ENCODE data around the gene SUSD6.

The SUSD6 gene

GRCh38 chr14:69652942-69653684 is 41.7 kb downstream of the SUSD6 start:
- no peak for DNase-seq

- DNase-seq, result no peak
Observed at GRCh38 chr14:69654116-69654515, 42.7 kb downstream of the SUSD6 start.

GRCh38 chr14:69657950-69658355 is 46.6 kb downstream of the SUSD6 start:
- peak; percentile 79 for DNase-seq

GRCh38 chr14:69658664-69659261 is 47.4 kb downstream of the SUSD6 start:
- DNase-seq, result peak; percentile 36

- no peak for DNase-seq
Observed at GRCh38 chr14:69660344-69661193, 49.2 kb downstream of the SUSD6 start.

- DNase-seq, result no peak
Observed at GRCh38 chr14:69661194-69661537, 49.8 kb downstream of the SUSD6 start.

GRCh38 chr14:69662636-69663299 is 51.4 kb downstream of the SUSD6 start:
- no peak for DNase-seq

GRCh38 chr14:69663300-69663643 is 51.9 kb downstream of the SUSD6 start:
- DNase-seq, result no peak

- DNase-seq, result no peak
Observed at GRCh38 chr14:69664265-69664664, 52.9 kb downstream of the SUSD6 start.

- no peak for DNase-seq
Observed at GRCh38 chr14:69664865-69665526, 53.6 kb downstream of the SUSD6 start.

GRCh38 chr14:69665631-69666030 is 54.2 kb downstream of the SUSD6 start:
- no peak for DNase-seq

GRCh38 chr14:69666112-69666511 is 54.7 kb downstream of the SUSD6 start:
- no peak for DNase-seq

GRCh38 chr14:69666690-69667211 is 55.4 kb downstream of the SUSD6 start:
- DNase-seq, result no peak

GRCh38 chr14:69667938-69668335 is 56.5 kb downstream of the SUSD6 start:
- DNase-seq, result no peak

- no peak for DNase-seq
Observed at GRCh38 chr14:69669375-69669774, 58.0 kb downstream of the SUSD6 start.

GRCh38 chr14:69670093-69670492 is 58.7 kb downstream of the SUSD6 start:
- DNase-seq, result no peak

GRCh38 chr14:69671365-69672030 is 60.1 kb downstream of the SUSD6 start:
- DNase-seq, result no peak

GRCh38 chr14:69672356-69672755 is 61.0 kb downstream of the SUSD6 start:
- DNase-seq, result no peak

- no peak for DNase-seq
Observed at GRCh38 chr14:69673104-69673503, 61.7 kb downstream of the SUSD6 start.

GRCh38 chr14:69673578-69674305 is 62.3 kb downstream of the SUSD6 start:
- DNase-seq, result no peak

- DNase-seq, result no peak
Observed at GRCh38 chr14:69674546-69675244, 63.3 kb downstream of the SUSD6 start.

Measured in NCI-H146 (cell line).